ENCODE measurements around the gene NR2C1.
"Not testable (repeated sequence)": the region's sequence is repeated elsewhere in the genome, so short reads cannot be mapped to it uniquely, and the experiment has no call there.

The NR2C1 gene

GRCh38 chr12:95096378-95096777 lies 23.0 kb upstream of the NR2C1 start:
- no peak overlapping the region for H3K27ac ChIP-seq
- TF ChIP-seq FOXP2 (optimal IDR thresholded peaks at IDR 0.05; ENCODE audit: control extremely low read depth, extremely low read length, insufficient read depth) (no peak), EZH2 (IDR thresholded peaks at IDR 0.05) (no peak), POLR2AphosphoS5 (IDR thresholded peaks at IDR 0.05; ENCODE audit: borderline replicate concordance, low read depth, low read length) (no peak)
- no peak overlapping the region for H3K9ac ChIP-seq (ENCODE audit: insufficient read length)
- peaks cover 6% of the 10 kb centered on the region; the same call in 1 of the 2 replicates for H3K36me3 ChIP-seq (ENCODE audit: insufficient read depth, low read length)
- H3K9me3 ChIP-seq (ENCODE audit: low read depth, low read length) = no peaks in the 10 kb centered on the region
- no peak overlapping the region for H3K4me3 ChIP-seq
- no peak for DNase-seq (ENCODE audit: low read depth, low spot score)

- not testable (repeated sequence) for DNase-seq (ENCODE audit: low read depth, low spot score); H3K9ac ChIP-seq (ENCODE audit: insufficient read length); H3K27ac ChIP-seq
These were observed 22.4 kb upstream of the NR2C1 start for GRCh38 chr12:95095866-95096265.

GRCh38 chr12:95089462-95089861 lies 16.0 kb upstream of the NR2C1 start:
- H3K36me3 ChIP-seq (ENCODE audit: insufficient read depth, low read length) = peaks cover 6% of the 10 kb centered on the region; the same call in 1 of the 2 replicates
- H3K9me3 ChIP-seq (ENCODE audit: low read depth, low read length) = no peaks in the 10 kb centered on the region
- DNase-seq (ENCODE audit: low read depth, low spot score) = peak; percentile 42
- no peak for TF ChIP-seq EZH2 (IDR thresholded peaks at IDR 0.05)
- TF ChIP-seq POLR2AphosphoS5 (IDR thresholded peaks at IDR 0.05; ENCODE audit: borderline replicate concordance, low read depth, low read length) = no peak
- TF ChIP-seq FOXP2 (optimal IDR thresholded peaks at IDR 0.05; ENCODE audit: control extremely low read depth, extremely low read length, insufficient read depth) = no peak
- no peak overlapping the region for H3K9ac ChIP-seq (ENCODE audit: insufficient read length)
- peak overlapping the region; percentile 84 for H3K27ac ChIP-seq
- peak overlapping the region; percentile 15; the same call in 1 of the 2 replicates for H3K4me3 ChIP-seq

More at GRCh38 chr12:95095866-95096265, 22.4 kb upstream of the NR2C1 start:
- H3K9me3 ChIP-seq (ENCODE audit: low read depth, low read length); H3K4me3 ChIP-seq; H3K36me3 ChIP-seq (ENCODE audit: insufficient read depth, low read length): not testable (repeated sequence)

GRCh38 chr12:95088379-95088778 lies 15.0 kb upstream of the NR2C1 start:
- TF ChIP-seq EZH2 (IDR thresholded peaks at IDR 0.05) (no peak), FOXP2 (optimal IDR thresholded peaks at IDR 0.05; ENCODE audit: control extremely low read depth, extremely low read length, insufficient read depth) (no peak), POLR2AphosphoS5 (IDR thresholded peaks at IDR 0.05; ENCODE audit: borderline replicate concordance, low read depth, low read length) (no peak; the same call in 1 of the 2 replicates)
- Histone ChIP-seq H3K36me3 (ENCODE audit: insufficient read depth, low read length) (peaks cover 6% of the 10 kb centered on the region; the same call in 1 of the 2 replicates), H3K9ac (ENCODE audit: insufficient read length) (no peak overlapping the region), H3K9me3 (ENCODE audit: low read depth, low read length) (no peaks in the 10 kb centered on the region), H3K4me3 (peak overlapping the region; percentile 14; the same call in 1 of the 2 replicates), H3K27ac (peak overlapping the region; percentile 84)
- DNase-seq (ENCODE audit: low read depth, low spot score) = no peak

GRCh38 chr12:95085612-95086011 lies 12.2 kb upstream of the NR2C1 start:
- H3K4me3 ChIP-seq = no peak overlapping the region
- DNase-seq (ENCODE audit: low read depth, low spot score) = no peak
- no peaks in the 10 kb centered on the region for H3K9me3 ChIP-seq (ENCODE audit: low read depth, low read length)
- H3K27ac ChIP-seq = no peak overlapping the region
- no peak overlapping the region for H3K9ac ChIP-seq (ENCODE audit: insufficient read length)
- H3K36me3 ChIP-seq (ENCODE audit: insufficient read depth, low read length) = no peaks in the 10 kb centered on the region; the same call in 1 of the 2 replicates
- no peak for TF ChIP-seq EZH2 (IDR thresholded peaks at IDR 0.05)
- no peak for TF ChIP-seq POLR2AphosphoS5 (IDR thresholded peaks at IDR 0.05; ENCODE audit: borderline replicate concordance, low read depth, low read length)
- no peak for TF ChIP-seq FOXP2 (optimal IDR thresholded peaks at IDR 0.05; ENCODE audit: control extremely low read depth, extremely low read length, insufficient read depth)

- no peak overlapping the region for H3K4me3 ChIP-seq
These were observed 10.5 kb upstream of the NR2C1 start for GRCh38 chr12:95083938-95084337.

GRCh38 chr12:95083471-95083870 lies 10.1 kb upstream of the NR2C1 start:
- no peaks in the 10 kb centered on the region for H3K9me3 ChIP-seq (ENCODE audit: low read depth, low read length)
- no peak overlapping the region for H3K27ac ChIP-seq
- H3K4me3 ChIP-seq = no peak overlapping the region
- no peak for DNase-seq (ENCODE audit: low read depth, low spot score)
- no peak overlapping the region for H3K9ac ChIP-seq (ENCODE audit: insufficient read length)
- TF ChIP-seq EZH2 (IDR thresholded peaks at IDR 0.05) (no peak), FOXP2 (optimal IDR thresholded peaks at IDR 0.05; ENCODE audit: control extremely low read depth, extremely low read length, insufficient read depth) (no peak), POLR2AphosphoS5 (IDR thresholded peaks at IDR 0.05; ENCODE audit: borderline replicate concordance, low read depth, low read length) (no peak)
- H3K36me3 ChIP-seq (ENCODE audit: insufficient read depth, low read length) = no peaks in the 10 kb centered on the region; the same call in 1 of the 2 replicates

More at GRCh38 chr12:95083938-95084337, 10.5 kb upstream of the NR2C1 start:
- H3K27ac ChIP-seq = no peak overlapping the region
- H3K36me3 ChIP-seq (ENCODE audit: insufficient read depth, low read length) = no peaks in the 10 kb centered on the region; the same call in 1 of the 2 replicates
- no peaks in the 10 kb centered on the region for H3K9me3 ChIP-seq (ENCODE audit: low read depth, low read length)
- no peak overlapping the region for H3K9ac ChIP-seq (ENCODE audit: insufficient read length)
- no peak for DNase-seq (ENCODE audit: low read depth, low spot score)
- TF ChIP-seq EZH2 (IDR thresholded peaks at IDR 0.05) (no peak), POLR2AphosphoS5 (IDR thresholded peaks at IDR 0.05; ENCODE audit: borderline replicate concordance, low read depth, low read length) (no peak), FOXP2 (optimal IDR thresholded peaks at IDR 0.05; ENCODE audit: control extremely low read depth, extremely low read length, insufficient read depth) (no peak)

GRCh38 chr12:95077341-95077740 lies 3.9 kb upstream of the NR2C1 start:
- TF ChIP-seq POLR2AphosphoS5 (IDR thresholded peaks at IDR 0.05; ENCODE audit: borderline replicate concordance, low read depth, low read length) (no peak), EZH2 (IDR thresholded peaks at IDR 0.05) (no peak), FOXP2 (optimal IDR thresholded peaks at IDR 0.05; ENCODE audit: control extremely low read depth, extremely low read length, insufficient read depth) (no peak)
- no peak overlapping the region for H3K27ac ChIP-seq
- DNase-seq (ENCODE audit: low read depth, low spot score) = no peak

GRCh38 chr12:95074766-95075165 lies 1.3 kb upstream of the NR2C1 start:
- Histone ChIP-seq H3K4me3 (no peak overlapping the region), H3K9ac (ENCODE audit: insufficient read length) (no peak overlapping the region), H3K9me3 (ENCODE audit: low read depth, low read length) (no peaks in the 10 kb centered on the region), H3K36me3 (ENCODE audit: insufficient read depth, low read length) (no peaks in the 10 kb centered on the region), H3K27ac (no peak overlapping the region)
- DNase-seq (ENCODE audit: low read depth, low spot score) = no peak
- TF ChIP-seq POLR2AphosphoS5 (IDR thresholded peaks at IDR 0.05; ENCODE audit: borderline replicate concordance, low read depth, low read length) = no peak
- TF ChIP-seq EZH2 (IDR thresholded peaks at IDR 0.05) = no peak
- TF ChIP-seq FOXP2 (optimal IDR thresholded peaks at IDR 0.05; ENCODE audit: control extremely low read depth, extremely low read length, insufficient read depth) = no peak

More at GRCh38 chr12:95077341-95077740, 3.9 kb upstream of the NR2C1 start:
- Histone ChIP-seq H3K4me3 (no peak overlapping the region), H3K36me3 (ENCODE audit: insufficient read depth, low read length) (no peaks in the 10 kb centered on the region), H3K9me3 (ENCODE audit: low read depth, low read length) (no peaks in the 10 kb centered on the region), H3K9ac (ENCODE audit: insufficient read length) (no peak overlapping the region)

Measured in SK-N-MC (cell line).